Measurements from ENCODE around the gene IARS1.

IARS1 gene

GRCh38 chr9:92270511-92270910, 23.0 kb downstream of the IARS1 start:
- Histone ChIP-seq H3K4me3 (ENCODE audit: low read depth in 1 of 2, low read length in 2 of 2) (no peak overlapping the region), H3K36me3 (ENCODE audit: control insufficient read depth in 1 of 2, insufficient read depth in 2 of 2, low read length in 2 of 2) (peaks cover 85 to 93% of the 10 kb centered on the region in 2 donors), H3K27me3 (ENCODE audit: low read depth, low read length) (no peaks in the 10 kb centered on the region), H3K9me3 (ENCODE audit: control insufficient read depth in 1 of 2, low read length in 2 of 2) (no peaks in the 10 kb centered on the region), H3K4me1 (ENCODE audit: control insufficient read depth in 1 of 2, insufficient read depth in 2 of 2, low read length in 2 of 2) (no peaks in the 10 kb centered on the region), H3K27ac (ENCODE audit: low read length) (no peak overlapping the region)

- Histone ChIP-seq H3K27ac (ENCODE audit: low read length) (no peak overlapping the region), H3K4me1 (ENCODE audit: control insufficient read depth in 1 of 2, insufficient read depth in 2 of 2, low read length in 2 of 2) (no peaks in the 10 kb centered on the region), H3K4me3 (ENCODE audit: low read depth in 1 of 2, low read length in 2 of 2) (no peak overlapping the region), H3K36me3 (ENCODE audit: control insufficient read depth in 1 of 2, insufficient read depth in 2 of 2, low read length in 2 of 2) (peaks cover 85 to 96% of the 10 kb centered on the region in 2 donors), H3K9me3 (ENCODE audit: control insufficient read depth in 1 of 2, low read length in 2 of 2) (no peaks in the 10 kb centered on the region), H3K27me3 (ENCODE audit: low read depth, low read length) (no peaks in the 10 kb centered on the region)
Measured at GRCh38 chr9:92266486-92266885, 27.0 kb downstream of the IARS1 start.

DNA sequence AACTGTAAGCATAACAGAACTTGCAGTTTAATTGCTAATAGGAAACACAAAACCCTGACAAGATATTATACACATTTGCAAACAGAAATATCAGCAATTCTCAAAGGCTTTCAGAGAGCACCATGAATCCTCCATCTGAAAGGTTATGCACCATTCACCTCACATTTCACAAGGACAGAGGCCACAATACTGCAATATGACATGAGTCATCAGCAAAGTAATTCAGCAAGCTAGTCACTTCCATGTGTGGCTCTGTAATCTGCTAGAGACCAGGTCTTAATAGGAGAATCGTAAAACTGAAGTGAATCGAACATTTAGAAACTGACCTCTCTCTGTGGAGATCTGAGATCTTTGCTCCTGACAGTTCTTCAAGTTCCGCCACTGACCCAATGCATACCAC, 28.3 kb downstream of the IARS1 start:
- no peaks in the 10 kb centered on the region for H3K27me3 ChIP-seq (ENCODE audit: low read depth, low read length)
- H3K9me3 ChIP-seq (ENCODE audit: control insufficient read depth in 1 of 2, low read length in 2 of 2), result no peaks in the 10 kb centered on the region
- peaks cover 76 to 96% of the 10 kb centered on the region in 2 donors for H3K36me3 ChIP-seq (ENCODE audit: control insufficient read depth in 1 of 2, insufficient read depth in 2 of 2, low read length in 2 of 2)
- no peak overlapping the region for H3K4me3 ChIP-seq (ENCODE audit: low read depth in 1 of 2, low read length in 2 of 2)
- no peaks in the 10 kb centered on the region for H3K4me1 ChIP-seq (ENCODE audit: control insufficient read depth in 1 of 2, insufficient read depth in 2 of 2, low read length in 2 of 2)
- no peak overlapping the region for H3K27ac ChIP-seq (ENCODE audit: low read length)

GRCh38 chr9:92263131-92263530, 30.4 kb downstream of the IARS1 start:
- no peaks in the 10 kb centered on the region for H3K4me1 ChIP-seq (ENCODE audit: control insufficient read depth in 1 of 2, insufficient read depth in 2 of 2, low read length in 2 of 2)
- H3K4me3 ChIP-seq (ENCODE audit: low read depth in 1 of 2, low read length in 2 of 2), result no peak overlapping the region
- peaks cover 67 to 97% of the 10 kb centered on the region in 2 donors for H3K36me3 ChIP-seq (ENCODE audit: control insufficient read depth in 1 of 2, insufficient read depth in 2 of 2, low read length in 2 of 2)
- H3K27me3 ChIP-seq (ENCODE audit: low read depth, low read length), result no peaks in the 10 kb centered on the region
- no peak overlapping the region for H3K27ac ChIP-seq (ENCODE audit: low read length)
- H3K9me3 ChIP-seq (ENCODE audit: control insufficient read depth in 1 of 2, low read length in 2 of 2), result no peaks in the 10 kb centered on the region

- H3K4me1 ChIP-seq (ENCODE audit: control insufficient read depth in 1 of 2, insufficient read depth in 2 of 2, low read length in 2 of 2), result no peaks in the 10 kb centered on the region
Measured at GRCh38 chr9:92257327-92257726, 36.2 kb downstream of the IARS1 start.

DNA sequence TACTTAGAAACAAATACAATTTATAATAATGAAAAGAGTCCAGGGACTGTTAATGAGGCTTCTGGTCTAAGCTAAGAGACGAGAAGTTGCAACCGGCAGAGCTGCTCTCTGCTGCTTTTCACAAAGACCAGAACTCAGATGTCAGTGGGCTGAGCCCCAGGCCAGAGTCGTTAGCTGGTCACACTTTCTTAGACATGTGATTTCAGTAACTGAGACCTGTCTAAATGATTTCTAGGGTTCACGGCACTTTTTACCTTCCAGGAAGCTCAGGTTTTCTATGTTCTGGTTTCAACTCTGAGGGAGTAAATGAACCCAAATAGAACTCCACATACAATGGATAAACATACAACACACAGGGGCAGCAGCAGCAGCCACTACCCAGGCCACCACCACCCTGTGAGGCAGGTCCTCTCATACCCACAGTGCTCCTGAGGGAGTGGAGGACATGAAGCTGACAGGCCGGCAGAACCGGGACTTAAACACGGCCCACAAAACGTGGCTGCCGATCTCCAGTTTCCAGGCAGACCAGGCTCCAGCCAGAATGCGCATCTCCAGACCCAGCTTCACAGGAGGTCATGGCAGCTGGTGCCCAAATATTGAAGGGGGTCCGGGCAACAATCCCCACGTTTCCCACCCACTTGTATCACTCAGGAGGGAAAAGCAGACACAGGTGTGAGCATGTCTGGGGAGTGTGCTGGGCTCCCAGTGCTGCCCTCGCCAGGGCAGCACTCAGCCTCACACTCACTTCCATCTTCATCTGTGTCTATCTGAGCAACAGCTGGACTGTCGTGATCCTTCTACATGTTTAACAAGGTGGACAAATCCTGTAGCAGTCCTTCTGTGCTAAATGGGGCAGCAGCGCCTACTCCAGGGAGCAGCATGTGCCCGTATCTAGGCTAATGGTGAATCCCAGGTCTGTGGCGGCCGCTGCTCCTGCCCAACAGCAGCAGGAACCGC, 38.8 kb downstream of the IARS1 start:
- Histone ChIP-seq H3K4me3 (ENCODE audit: low read depth in 1 of 2, low read length in 2 of 2) (no peak overlapping the region), H3K9me3 (ENCODE audit: control insufficient read depth in 1 of 2, low read length in 2 of 2) (no peaks in the 10 kb centered on the region), H3K36me3 (ENCODE audit: control insufficient read depth in 1 of 2, insufficient read depth in 2 of 2, low read length in 2 of 2) (peaks cover 67 to 91% of the 10 kb centered on the region in 2 donors), H3K27me3 (ENCODE audit: low read depth, low read length) (no peaks in the 10 kb centered on the region), H3K4me1 (ENCODE audit: control insufficient read depth in 1 of 2, insufficient read depth in 2 of 2, low read length in 2 of 2) (no peaks in the 10 kb centered on the region), H3K27ac (ENCODE audit: low read length) (no peak overlapping the region)

More at GRCh38 chr9:92257327-92257726, 36.2 kb downstream of the IARS1 start:
- H3K4me3 ChIP-seq (ENCODE audit: low read depth in 1 of 2, low read length in 2 of 2), result no peak overlapping the region
- H3K27ac ChIP-seq (ENCODE audit: low read length), result no peak overlapping the region
- no peaks in the 10 kb centered on the region for H3K9me3 ChIP-seq (ENCODE audit: control insufficient read depth in 1 of 2, low read length in 2 of 2)
- no peaks in the 10 kb centered on the region for H3K27me3 ChIP-seq (ENCODE audit: low read depth, low read length)
- H3K36me3 ChIP-seq (ENCODE audit: control insufficient read depth in 1 of 2, insufficient read depth in 2 of 2, low read length in 2 of 2), result peaks cover 59 to 94% of the 10 kb centered on the region in 2 donors

GRCh38 chr9:92253656-92254055, 39.8 kb downstream of the IARS1 start:
- H3K36me3 ChIP-seq (ENCODE audit: control insufficient read depth in 1 of 2, insufficient read depth in 2 of 2, low read length in 2 of 2), result peaks cover 66 to 89% of the 10 kb centered on the region in 2 donors

DNA sequence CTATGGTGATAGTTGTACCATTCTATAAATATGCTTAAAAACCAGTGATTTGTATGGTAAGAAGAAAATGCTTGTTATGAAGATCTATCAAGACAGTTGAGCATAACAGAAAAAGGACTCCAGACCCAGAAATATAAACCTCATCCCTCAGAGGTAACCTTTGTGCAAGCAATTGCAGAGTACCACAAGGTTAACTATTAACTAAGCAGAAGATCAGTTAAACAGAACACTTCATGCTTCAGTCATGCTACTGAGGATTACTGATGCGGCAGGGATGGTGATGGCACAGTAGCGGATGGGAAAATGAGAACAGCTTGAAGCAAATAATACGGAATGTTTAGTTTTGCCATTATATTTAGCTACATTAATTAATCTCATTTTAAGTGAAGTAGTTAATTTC, 45.5 kb downstream of the IARS1 start:
- Histone ChIP-seq H3K36me3 (ENCODE audit: control insufficient read depth in 1 of 2, insufficient read depth in 2 of 2, low read length in 2 of 2) (peaks cover 74 to 88% of the 10 kb centered on the region in 2 donors), H3K27me3 (ENCODE audit: low read depth, low read length) (no peaks in the 10 kb centered on the region), H3K4me1 (ENCODE audit: control insufficient read depth in 1 of 2, insufficient read depth in 2 of 2, low read length in 2 of 2) (no peaks in the 10 kb centered on the region), H3K27ac (ENCODE audit: low read length) (no peak overlapping the region), H3K9me3 (ENCODE audit: control insufficient read depth in 1 of 2, low read length in 2 of 2) (no peaks in the 10 kb centered on the region), H3K4me3 (ENCODE audit: low read depth in 1 of 2, low read length in 2 of 2) (no peak overlapping the region)

More at GRCh38 chr9:92253656-92254055, 39.8 kb downstream of the IARS1 start:
- Histone ChIP-seq H3K27me3 (ENCODE audit: low read depth, low read length) (no peaks in the 10 kb centered on the region), H3K4me1 (ENCODE audit: control insufficient read depth in 1 of 2, insufficient read depth in 2 of 2, low read length in 2 of 2) (no peaks in the 10 kb centered on the region), H3K9me3 (ENCODE audit: control insufficient read depth in 1 of 2, low read length in 2 of 2) (no peaks in the 10 kb centered on the region), H3K27ac (ENCODE audit: low read length) (no peak overlapping the region), H3K4me3 (ENCODE audit: low read depth in 1 of 2, low read length in 2 of 2) (no peak overlapping the region)

DNA sequence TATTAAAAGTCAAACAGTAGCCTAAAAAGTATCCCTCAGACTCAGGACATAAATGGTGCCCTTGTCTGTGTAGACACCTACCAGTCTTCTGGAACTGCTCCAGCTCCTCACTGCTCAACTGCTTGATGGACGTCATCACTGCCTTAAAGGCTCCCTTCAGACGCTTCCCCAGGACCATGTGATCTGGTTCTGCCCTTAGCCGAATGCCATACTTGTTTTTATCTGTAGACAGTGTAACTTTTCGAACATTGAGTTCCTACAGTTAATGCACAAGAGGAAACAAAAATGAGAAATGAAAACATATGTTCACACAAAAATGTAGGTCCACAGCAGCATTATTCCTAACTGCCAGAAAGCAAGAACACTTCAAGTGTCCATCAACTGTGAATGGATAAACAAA, 46.2 kb downstream of the IARS1 start:
- Histone ChIP-seq H3K27ac (ENCODE audit: low read length) (no peak overlapping the region), H3K36me3 (ENCODE audit: control insufficient read depth in 1 of 2, insufficient read depth in 2 of 2, low read length in 2 of 2) (peaks cover 80 to 91% of the 10 kb centered on the region in 2 donors), H3K27me3 (ENCODE audit: low read depth, low read length) (no peaks in the 10 kb centered on the region), H3K9me3 (ENCODE audit: control insufficient read depth in 1 of 2, low read length in 2 of 2) (no peaks in the 10 kb centered on the region), H3K4me3 (ENCODE audit: low read depth in 1 of 2, low read length in 2 of 2) (no peak overlapping the region), H3K4me1 (ENCODE audit: control insufficient read depth in 1 of 2, insufficient read depth in 2 of 2, low read length in 2 of 2) (no peaks in the 10 kb centered on the region)

GRCh38 chr9:92245005-92245797, 48.3 kb downstream of the IARS1 start:
- H3K27ac ChIP-seq (ENCODE audit: low read length), result no peak overlapping the region
- peaks cover 80 to 94% of the 10 kb centered on the region in 2 donors for H3K36me3 ChIP-seq (ENCODE audit: control insufficient read depth in 1 of 2, insufficient read depth in 2 of 2, low read length in 2 of 2)
- H3K9me3 ChIP-seq (ENCODE audit: control insufficient read depth in 1 of 2, low read length in 2 of 2), result no peaks in the 10 kb centered on the region
- no peaks in the 10 kb centered on the region for H3K27me3 ChIP-seq (ENCODE audit: low read depth, low read length)
- H3K4me1 ChIP-seq (ENCODE audit: control insufficient read depth in 1 of 2, insufficient read depth in 2 of 2, low read length in 2 of 2), result no peaks in the 10 kb centered on the region
- H3K4me3 ChIP-seq (ENCODE audit: low read depth in 1 of 2, low read length in 2 of 2), result no peak overlapping the region
